GM18870 (cell line): ENCODE results near the gene MCEMP1.

Experiments
- ATAC-seq: cut with Tn5 transposase; IDR thresholded peaks from one replicate; pipeline ENCODE4 v1.9.1; 2021; ENCODE audit warnings: moderate library complexity; ENCODE audit not compliant: unreplicated experiment

The MCEMP1 gene

DNA sequence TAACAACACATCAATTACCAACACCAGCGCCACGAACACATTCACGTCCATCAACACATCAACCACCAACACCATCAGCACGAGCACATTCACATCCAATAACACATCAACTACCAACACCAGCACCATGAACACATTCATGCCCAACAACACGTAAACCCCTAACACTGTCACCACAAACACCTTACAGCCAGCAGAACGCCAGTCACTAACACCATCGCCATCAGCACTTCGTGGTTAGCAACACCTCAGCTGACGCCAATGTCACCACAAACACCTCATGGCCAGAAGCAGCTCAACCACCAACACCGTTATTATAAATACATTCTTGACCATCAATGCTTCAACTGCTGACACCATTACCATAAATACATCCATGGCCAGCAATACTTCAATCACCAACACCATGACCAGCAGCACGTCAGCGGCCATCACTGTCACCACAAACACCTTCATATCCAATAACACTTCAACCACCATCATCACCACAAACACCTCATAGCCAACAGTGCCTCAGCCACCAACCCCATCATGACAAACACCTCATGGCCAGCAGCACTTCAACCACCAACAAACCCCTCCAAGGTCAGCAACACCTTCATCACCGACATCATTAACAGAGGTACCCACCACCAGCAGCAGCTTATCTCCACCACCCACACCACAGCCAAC, 15.7 kb downstream of the MCEMP1 start:
- no peak for ATAC-seq

DNA sequence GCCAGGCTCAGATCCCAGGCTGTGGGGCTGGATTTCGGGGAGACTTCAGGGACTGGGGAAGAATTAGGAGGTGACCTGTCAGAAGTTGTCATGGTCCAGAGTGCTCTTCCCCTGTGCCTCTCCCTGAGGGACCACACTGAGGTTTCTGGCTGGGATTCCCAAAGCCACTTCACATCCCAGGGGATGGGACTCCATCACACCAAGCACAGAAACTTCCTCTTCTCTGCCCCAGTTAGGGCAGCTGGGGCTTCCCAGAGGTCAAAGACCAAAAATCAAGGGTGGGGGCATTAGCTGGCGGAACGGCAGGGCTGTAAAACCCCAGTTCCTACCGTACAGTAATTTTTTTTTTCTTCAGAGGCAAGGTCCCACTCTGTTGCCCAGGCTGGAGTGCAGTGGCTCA, 17.6 kb downstream of the MCEMP1 start:
- no peak for ATAC-seq

GRCh38 chr19:7697721-7698287, 20.9 kb downstream of the MCEMP1 start:
- ATAC-seq = no peak

- ATAC-seq = no peak
Observed at GRCh38 chr19:7698583-7698982, 21.7 kb downstream of the MCEMP1 start.

GRCh38 chr19:7699003-7699402, 22.1 kb downstream of the MCEMP1 start:
- no peak for ATAC-seq

GRCh38 chr19:7699417-7700401, 22.8 kb downstream of the MCEMP1 start:
- ATAC-seq = no peak

GRCh38 chr19:7701049-7701653, 24.3 kb downstream of the MCEMP1 start:
- no peak for ATAC-seq

DNA sequence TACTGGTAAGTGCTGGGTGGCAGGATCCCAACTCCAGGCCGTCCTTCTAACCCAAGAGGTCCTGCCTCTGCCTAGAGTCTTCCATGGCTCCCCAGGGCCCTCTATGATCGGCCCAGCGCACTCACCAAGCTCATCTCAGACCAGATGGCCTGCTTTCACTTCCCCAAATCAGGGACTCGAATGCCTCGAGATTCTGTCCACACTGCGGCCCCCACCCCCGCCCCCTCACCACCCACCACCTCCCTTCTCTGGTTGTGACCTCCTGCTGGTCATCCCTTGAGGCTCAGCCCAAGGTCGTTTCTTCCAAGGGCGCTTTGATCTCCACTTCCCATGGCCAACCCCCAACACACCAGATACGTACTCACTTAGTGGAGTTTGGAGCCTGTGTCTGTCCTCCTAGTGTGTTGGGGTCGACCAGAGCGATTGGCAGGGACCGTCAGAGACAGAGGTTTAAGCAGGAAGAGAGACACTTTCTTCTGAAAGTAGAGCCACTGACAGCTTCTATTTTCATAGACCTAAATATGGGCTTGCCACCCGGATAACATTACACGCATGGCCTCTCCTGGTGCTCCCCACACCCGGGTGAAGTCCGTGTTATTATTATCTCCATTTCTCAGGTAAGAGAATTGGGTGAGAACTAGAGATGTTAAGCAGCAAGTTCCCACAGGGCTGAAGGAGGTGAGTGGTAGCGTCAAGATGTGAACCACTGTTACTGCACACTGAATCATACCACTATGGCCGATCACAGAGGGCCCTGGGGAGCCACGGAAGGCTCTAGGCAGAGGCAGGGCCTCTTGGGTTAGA, 25.0 kb downstream of the MCEMP1 start, which contains the start of gene FCER2:
TSS of gene FCER2 (minus strand) at position 478 of the 804 bp plus-strand sequence. CDS start 2,371 bp downstream, outside the sequence.
- ATAC-seq = peak; percentile 39

DNA sequence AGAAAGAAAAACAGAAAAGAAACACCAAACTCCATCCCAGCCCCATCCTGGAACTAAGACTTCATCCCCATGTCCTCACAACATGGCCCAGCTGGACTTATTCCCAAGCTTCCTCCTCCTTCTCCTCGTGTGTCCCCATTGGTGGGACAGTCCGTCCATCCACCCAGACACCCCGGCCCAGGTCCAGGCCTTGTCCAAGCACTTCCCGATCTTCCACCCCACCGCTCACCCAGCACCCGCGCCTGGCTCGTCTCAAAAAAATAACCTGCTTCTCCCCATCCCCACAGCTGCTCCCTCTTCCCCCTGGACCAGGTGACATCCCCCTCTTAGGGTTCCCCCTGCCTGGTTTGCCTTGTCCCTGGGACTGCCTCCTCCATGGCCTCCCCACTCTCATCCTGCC, 26.4 kb downstream of the MCEMP1 start:
- ATAC-seq = no peak

DNA sequence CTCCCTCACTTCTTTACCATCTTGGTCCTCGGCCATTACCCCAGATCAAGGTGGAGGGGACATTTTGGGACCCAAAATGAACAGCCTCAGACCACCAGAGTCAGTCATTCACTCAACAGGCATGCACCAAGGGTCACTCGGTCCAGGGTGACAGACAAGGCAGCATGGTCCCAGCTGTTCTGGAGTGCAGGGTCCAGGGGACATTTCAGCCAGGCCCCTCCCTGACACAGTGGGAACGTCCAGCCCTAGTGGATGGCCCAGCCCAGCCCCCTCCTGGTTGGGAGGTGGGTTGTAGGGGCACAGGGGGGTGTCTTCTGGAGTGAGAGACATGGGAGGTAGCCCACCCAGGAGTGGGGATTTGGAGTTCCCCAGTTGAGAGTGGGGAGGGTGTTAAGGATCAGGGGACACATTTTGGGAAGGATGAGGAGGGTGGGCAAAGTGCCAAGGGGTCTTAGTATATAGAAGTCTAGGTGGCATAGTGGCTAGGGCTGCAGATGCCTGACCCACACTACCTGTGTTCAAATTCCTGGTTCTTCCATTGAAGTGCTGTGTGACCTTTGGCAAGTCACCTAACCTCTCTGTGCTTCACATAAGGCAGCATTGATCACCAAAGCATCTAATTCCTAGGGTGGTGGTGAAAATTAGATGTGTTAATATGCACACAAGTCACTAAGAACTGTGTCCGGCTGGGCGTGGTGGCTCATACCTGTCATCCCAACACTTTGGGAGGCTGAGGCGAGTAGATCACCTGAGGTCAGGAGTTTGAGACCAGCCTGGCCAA, 27.6 kb downstream of the MCEMP1 start:
- ATAC-seq = no peak

DNA sequence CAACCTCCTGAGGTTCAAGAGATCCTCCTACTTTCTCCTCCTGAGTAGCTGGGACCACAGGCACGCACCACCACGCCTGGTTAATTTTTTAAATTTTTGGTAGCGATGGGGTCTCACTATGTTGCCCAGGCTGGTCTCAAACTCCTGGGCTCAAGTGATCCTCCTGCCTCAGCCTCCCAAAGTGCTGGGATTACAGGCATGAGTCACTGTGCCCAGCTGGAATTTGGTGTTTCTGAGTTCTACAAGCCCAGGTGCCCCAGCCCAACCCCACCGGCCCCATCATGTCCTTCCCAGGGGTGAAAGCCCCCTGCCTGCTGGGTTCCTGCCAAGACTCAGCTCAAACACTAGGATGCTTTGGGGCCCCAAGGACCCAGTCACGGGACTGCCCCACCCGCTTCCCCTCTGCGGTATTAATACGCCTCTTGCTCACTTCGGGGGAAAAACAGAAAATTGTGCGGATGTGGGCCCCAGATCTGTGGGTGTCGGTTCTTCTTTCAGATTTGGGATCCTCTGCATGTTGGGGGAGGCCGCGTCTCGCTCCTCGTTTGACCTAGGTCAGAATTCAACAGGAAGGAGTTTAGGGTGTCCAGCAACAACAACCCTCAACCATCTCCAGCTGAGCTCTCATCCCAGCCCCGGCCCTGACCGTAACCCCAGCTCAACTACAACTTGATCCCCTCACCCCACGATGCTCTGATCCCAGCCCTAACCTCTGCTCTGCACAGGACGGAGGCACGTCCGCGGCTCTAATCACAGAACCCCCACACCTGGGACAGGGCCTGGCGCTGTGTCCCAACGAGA, 28.7 kb downstream of the MCEMP1 start:
- ATAC-seq = no peak

DNA sequence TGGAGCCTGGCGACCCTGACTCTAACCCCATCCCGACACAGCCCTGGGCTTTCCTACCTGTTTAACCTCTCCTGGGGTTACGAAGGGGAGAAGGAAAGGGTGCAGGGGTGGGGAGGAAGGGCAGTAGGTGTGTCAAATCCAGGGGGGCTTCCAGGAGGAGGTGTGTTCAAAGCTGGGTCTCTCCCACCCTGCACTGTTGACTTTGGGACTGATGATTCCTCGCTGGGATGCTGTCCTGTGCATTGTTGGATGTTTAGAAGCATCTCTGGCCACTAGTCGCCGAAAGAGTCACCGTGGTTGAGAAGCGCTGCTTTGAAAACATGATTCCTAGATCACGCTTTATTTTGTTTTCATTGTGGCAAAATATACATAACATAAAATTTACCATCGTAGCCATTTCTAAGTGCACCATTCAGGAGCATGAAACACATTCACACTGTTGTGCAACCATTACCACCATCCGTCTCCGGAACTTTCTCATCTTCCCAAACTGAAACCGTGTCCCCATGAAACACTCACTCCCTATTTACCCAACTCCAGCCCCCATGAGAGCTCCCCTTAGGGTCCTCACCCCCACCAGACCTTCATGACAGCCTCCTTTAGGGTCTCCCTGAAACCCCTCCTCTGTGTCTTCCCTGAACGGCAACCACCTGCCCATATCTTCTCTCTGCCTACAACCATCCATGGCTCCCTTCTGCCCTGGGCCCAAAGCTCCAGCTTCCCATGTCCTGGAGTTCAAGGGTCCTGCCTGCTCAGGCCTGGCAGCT, 29.5 kb downstream of the MCEMP1 start:
- ATAC-seq = no peak

- ATAC-seq = no peak
Observed at GRCh38 chr19:7706955-7707456, 30.1 kb downstream of the MCEMP1 start.

- no peak for ATAC-seq
Observed at GRCh38 chr19:7709932-7710460, 33.1 kb downstream of the MCEMP1 start.

GRCh38 chr19:7710616-7711015, 33.7 kb downstream of the MCEMP1 start:
- ATAC-seq = no peak

- ATAC-seq = no peak
Observed at GRCh38 chr19:7715671-7716070, 38.8 kb downstream of the MCEMP1 start.

GRCh38 chr19:7716762-7717161, 39.9 kb downstream of the MCEMP1 start:
- no peak for ATAC-seq

- no peak for ATAC-seq
Observed at GRCh38 chr19:7718668-7719067, 41.8 kb downstream of the MCEMP1 start.
